SK-N-SH treated with all-trans-retinoic acid at 6 μM for 48 hours (cell line): ENCODE results near the gene ACOT13.
"Not testable (repeated sequence)": the region's sequence is repeated elsewhere in the genome, so short reads cannot be mapped to it uniquely, and the experiment has no call there.

Experiments
- ARNTL ChIP-seq: fragments of 450-650 bp; formaldehyde crosslinking; IDR thresholded peaks from 2 replicates; pipeline ENCODE4 v1.5.0; 2020; ENCODE audit warnings: low read depth, mild to moderate bottlenecking, moderate library complexity, borderline replicate concordance
- CSDC2 ChIP-seq: fragments of 250-450 bp; sonication (Bioruptor Pico); IDR thresholded peaks from 2 replicates; pipeline ENCODE4 v1.5.0; 2020; ENCODE audit warnings: mild to moderate bottlenecking, moderate library complexity
- ISL1 ChIP-seq: fragments of 250-450 bp; sonication (Bioruptor Pico); IDR thresholded peaks from 2 replicates; pipeline ENCODE4 v2.1.2; 2022; ENCODE audit warnings: mild to moderate bottlenecking, moderate library complexity
- OSR1 ChIP-seq: fragments of 250-450 bp; sonication (Bioruptor Pico); IDR thresholded peaks from 2 replicates; pipeline ENCODE4 v1.8.0; 2022; ENCODE audit warnings: moderate library complexity, mild to moderate bottlenecking, inconsistent platforms
- PPARA ChIP-seq: fragments of 250-450 bp; sonication (Bioruptor Pico); IDR thresholded peaks from 2 replicates; pipeline ENCODE4 v1.5.0; 2020; ENCODE audit warnings: mild to moderate bottlenecking, borderline replicate concordance
- RARB ChIP-seq: fragments of 250-450 bp; sonication (Bioruptor Pico); IDR thresholded peaks from 2 replicates; pipeline ENCODE4 v1.8.0; 2021; ENCODE audit warnings: mild to moderate bottlenecking, moderate library complexity
- SNAI2 ChIP-seq: fragments of 250-450 bp; sonication (Bioruptor Pico); IDR thresholded peaks from 2 replicates; pipeline ENCODE4 v1.5.0; 2020; ENCODE audit warnings: mild to moderate bottlenecking, moderate library complexity
- ZFP3 ChIP-seq: fragments of 250-450 bp; sonication (Bioruptor Pico); IDR thresholded peaks from 2 replicates; pipeline ENCODE4 v1.5.0; 2020; ENCODE audit warnings: mild to moderate bottlenecking, moderate library complexity
- ZFP30 ChIP-seq: fragments of 450-650 bp; formaldehyde crosslinking; IDR thresholded peaks from 2 replicates; pipeline ENCODE4 v1.5.0; 2022; ENCODE audit warnings: mild to moderate bottlenecking, moderate library complexity
- ZNF70 ChIP-seq: fragments of 450-650 bp; formaldehyde crosslinking; IDR thresholded peaks from 2 replicates; pipeline ENCODE4 v1.5.0; 2020; ENCODE audit warnings: mild to moderate bottlenecking, moderate library complexity
- TF ChIP-seq, protein P1 (sequence below): fragments of 250-450 bp; sonication (Bioruptor Pico); IDR thresholded peaks from 2 replicates; pipeline ENCODE4 v1.5.1; 2020; ENCODE audit warnings: low read depth, mild to moderate bottlenecking, moderate library complexity
- TF ChIP-seq, protein P2 (sequence below): fragments of 250-450 bp; sonication (Bioruptor Pico); IDR thresholded peaks from 2 replicates; pipeline ENCODE4 v1.8.0; 2020; ENCODE audit warnings: mild to moderate bottlenecking, moderate library complexity, borderline replicate concordance

DNA sequence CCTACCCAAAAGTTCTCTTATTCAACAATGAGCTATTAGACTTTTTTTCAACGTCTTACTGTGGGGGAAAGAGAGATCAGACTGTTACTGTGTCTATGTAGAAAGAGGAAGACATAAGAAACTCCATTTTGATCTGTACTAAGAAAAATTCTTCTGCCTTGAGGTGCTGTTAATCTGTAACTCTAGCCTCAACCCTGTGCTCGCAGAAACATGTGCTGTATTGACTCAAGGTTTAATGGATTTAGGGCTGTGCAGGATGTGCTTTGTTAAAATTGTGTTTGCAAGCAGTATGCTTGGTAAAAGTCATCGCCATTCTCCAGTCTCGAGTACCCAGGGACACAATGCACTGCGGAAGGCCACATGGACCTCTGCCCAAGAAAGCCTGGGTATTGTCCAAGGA is 5.1 kb upstream of the ACOT13 start:
- not testable (repeated sequence) for TF ChIP-seq ZFP30; OSR1 (CRISPR knock-in tag); ZFP3 (CRISPR knock-in tag); ARNTL; ISL1 (CRISPR knock-in tag); CSDC2 (CRISPR knock-in tag); RARB; SNAI2 (CRISPR knock-in tag); ZNF70 (CRISPR knock-in tag); PPARA (CRISPR knock-in tag)
- TF ChIP-seq, protein P1, sequence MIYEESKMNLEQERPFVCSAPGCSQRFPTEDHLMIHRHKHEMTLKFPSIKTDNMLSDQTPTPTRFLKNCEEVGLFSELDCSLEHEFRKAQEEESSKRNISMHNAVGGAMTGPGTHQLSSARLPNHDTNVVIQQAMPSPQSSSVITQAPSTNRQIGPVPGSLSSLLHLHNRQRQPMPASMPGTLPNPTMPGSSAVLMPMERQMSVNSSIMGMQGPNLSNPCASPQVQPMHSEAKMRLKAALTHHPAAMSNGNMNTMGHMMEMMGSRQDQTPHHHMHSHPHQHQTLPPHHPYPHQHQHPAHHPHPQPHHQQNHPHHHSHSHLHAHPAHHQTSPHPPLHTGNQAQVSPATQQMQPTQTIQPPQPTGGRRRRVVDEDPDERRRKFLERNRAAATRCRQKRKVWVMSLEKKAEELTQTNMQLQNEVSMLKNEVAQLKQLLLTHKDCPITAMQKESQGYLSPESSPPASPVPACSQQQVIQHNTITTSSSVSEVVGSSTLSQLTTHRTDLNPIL (CRISPR knock-in tag) = not testable (repeated sequence)
- TF ChIP-seq, protein P2, sequence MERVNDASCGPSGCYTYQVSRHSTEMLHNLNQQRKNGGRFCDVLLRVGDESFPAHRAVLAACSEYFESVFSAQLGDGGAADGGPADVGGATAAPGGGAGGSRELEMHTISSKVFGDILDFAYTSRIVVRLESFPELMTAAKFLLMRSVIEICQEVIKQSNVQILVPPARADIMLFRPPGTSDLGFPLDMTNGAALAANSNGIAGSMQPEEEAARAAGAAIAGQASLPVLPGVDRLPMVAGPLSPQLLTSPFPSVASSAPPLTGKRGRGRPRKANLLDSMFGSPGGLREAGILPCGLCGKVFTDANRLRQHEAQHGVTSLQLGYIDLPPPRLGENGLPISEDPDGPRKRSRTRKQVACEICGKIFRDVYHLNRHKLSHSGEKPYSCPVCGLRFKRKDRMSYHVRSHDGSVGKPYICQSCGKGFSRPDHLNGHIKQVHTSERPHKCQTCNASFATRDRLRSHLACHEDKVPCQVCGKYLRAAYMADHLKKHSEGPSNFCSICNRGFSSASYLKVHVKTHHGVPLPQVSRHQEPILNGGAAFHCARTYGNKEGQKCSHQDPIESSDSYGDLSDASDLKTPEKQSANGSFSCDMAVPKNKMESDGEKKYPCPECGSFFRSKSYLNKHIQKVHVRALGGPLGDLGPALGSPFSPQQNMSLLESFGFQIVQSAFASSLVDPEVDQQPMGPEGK = not testable (repeated sequence)
